HG03469 (cell line): Measurements from ENCODE around the gene IL17RE.

ENCODE experiments used
- ATAC-seq: cut with Tn5 transposase; IDR thresholded peaks from one replicate; pipeline ENCODE4 v1.9.1; 2021; ENCODE audit warnings: mild to moderate bottlenecking, moderate library complexity, moderate number of reproducible peaks; ENCODE audit not compliant: unreplicated experiment

The IL17RE gene

GRCh38 chr3:9951598-9951961 is 48.9 kb downstream of the IL17RE start:
- no peak for ATAC-seq

GRCh38 chr3:9951962-9952805 is 49.5 kb downstream of the IL17RE start, which contains the start of gene PRRT3:
Gene PRRT3, minus strand, starts transcription at chr3:9952408. Its CDS starts 2,293 bp downstream, at chr3:9950115.
- no peak for ATAC-seq

GRCh38 chr3:9955067-9955502 is 52.4 kb downstream of the IL17RE start:
- no peak for ATAC-seq

- no peak for ATAC-seq
Observed at GRCh38 chr3:9955611-9956352, 53.1 kb downstream of the IL17RE start.

DNA sequence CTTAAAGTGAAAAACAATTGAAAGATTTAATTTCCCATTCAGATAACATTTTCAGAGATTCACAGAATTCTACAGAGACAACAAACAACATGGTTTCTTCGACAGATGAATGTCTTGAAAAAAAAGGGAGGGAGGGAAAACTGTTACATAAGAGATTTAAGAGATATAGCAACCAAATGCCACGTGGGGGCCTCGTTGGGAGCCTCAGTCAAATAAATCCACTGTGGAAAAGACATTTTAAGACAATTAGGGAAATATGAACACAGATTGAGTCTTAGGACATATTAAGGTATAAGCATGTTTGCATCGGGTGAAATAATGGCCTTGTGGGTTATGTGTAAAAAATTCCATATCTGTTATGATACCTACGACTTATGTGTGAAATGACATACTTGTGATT is 54.6 kb downstream of the IL17RE start:
- no peak for ATAC-seq

- no peak for ATAC-seq
Observed at GRCh38 chr3:9965200-9965875, 62.7 kb downstream of the IL17RE start.
